Activated T-cell treated with anti-CD3 and anti-CD28 coated beads, Interleukin-2, amount 50 U/mL, for 4 hours (primary cell): ENCODE measurements around the gene LTBP4. TPM values are rescaled to one million over a fixed set of nuclear protein-coding genes. Genes with fewer than 3 reads are reported as not detected.
A peak's percentile ranks its signal among the peaks of the same experiment; 100 is the strongest.

ENCODE experiments used
- ATAC-seq, 2 donors: fragments of 200-7000 bp; cut with Tn5 transposase; one replicate each; pipeline ENCODE4 v1.10.0; 2021
- DNase-seq: peaks from one replicate; pipeline ENCODE4 v3.0.0-alpha.2; 2020
- H3K27me3 Mint-ChIP-seq: one replicate; pipeline ENCODE4 v1.8.0; 2021; ENCODE audit warnings: low read depth, mixed read lengths
- H3K36me3 Mint-ChIP-seq: one replicate; pipeline ENCODE4 v1.8.0; 2022; ENCODE audit warnings: mixed read lengths; ENCODE audit not compliant: insufficient read depth
- H3K4me1 Mint-ChIP-seq: one replicate; pipeline ENCODE4 v1.8.0; 2021; ENCODE audit warnings: low read depth, mixed read lengths
- H3K4me3 Mint-ChIP-seq: one replicate; pipeline ENCODE4 v1.8.0; 2021; ENCODE audit warnings: mild to moderate bottlenecking, moderate library complexity, mixed read lengths
- H3K9me3 Mint-ChIP-seq: one replicate; pipeline ENCODE4 v1.8.0; 2021; ENCODE audit warnings: mixed read lengths
- total RNA-seq, 3 donors: library from RNA; stranded (reverse); gene quantifications; one replicate each; pipeline ENCODE4 v1.2.1, GENCODE V29; 2021

Gene LTBP4
- total RNA-seq, 3 donors from 2014 or later, result 210 to 251 (median 213) TPM

DNA sequence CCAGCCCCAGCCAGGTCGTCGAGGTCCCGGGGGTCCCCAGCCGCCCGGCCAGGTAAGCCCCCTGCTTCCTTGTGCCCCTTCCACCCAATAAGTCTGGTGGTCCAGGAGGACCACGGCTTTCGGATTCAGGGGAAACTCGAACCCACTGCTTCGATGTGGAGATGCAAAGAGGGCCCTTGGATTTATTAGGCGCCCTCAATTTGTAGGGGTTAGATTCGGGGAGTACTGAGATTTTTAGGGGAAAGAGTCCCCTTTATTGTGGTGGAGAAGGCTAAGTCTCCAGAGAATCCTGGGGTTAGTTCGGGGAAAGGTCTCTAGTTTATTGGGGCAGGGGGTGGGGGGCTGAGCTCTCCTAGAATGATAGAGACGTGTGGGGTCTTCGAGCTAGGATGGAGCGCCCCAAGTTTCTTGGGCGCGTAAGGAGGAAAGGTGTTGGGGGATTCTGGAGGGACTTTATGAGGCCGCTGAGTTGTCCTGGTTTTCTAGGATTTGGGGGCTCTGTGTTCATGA, 3.8 kb upstream of the LTBP4 start:
- ATAC-seq (no peak), DNase-seq (no peak)
- Mint-ChIP-seq H3K4me1 (peaks cover 47% of the 10 kb centered on the region), H3K4me3 (peak overlapping the region; percentile 48), H3K9me3 (no peaks in the 10 kb centered on the region), H3K36me3 (no peaks in the 10 kb centered on the region), H3K27me3 (peaks cover 37% of the 10 kb centered on the region)

DNA sequence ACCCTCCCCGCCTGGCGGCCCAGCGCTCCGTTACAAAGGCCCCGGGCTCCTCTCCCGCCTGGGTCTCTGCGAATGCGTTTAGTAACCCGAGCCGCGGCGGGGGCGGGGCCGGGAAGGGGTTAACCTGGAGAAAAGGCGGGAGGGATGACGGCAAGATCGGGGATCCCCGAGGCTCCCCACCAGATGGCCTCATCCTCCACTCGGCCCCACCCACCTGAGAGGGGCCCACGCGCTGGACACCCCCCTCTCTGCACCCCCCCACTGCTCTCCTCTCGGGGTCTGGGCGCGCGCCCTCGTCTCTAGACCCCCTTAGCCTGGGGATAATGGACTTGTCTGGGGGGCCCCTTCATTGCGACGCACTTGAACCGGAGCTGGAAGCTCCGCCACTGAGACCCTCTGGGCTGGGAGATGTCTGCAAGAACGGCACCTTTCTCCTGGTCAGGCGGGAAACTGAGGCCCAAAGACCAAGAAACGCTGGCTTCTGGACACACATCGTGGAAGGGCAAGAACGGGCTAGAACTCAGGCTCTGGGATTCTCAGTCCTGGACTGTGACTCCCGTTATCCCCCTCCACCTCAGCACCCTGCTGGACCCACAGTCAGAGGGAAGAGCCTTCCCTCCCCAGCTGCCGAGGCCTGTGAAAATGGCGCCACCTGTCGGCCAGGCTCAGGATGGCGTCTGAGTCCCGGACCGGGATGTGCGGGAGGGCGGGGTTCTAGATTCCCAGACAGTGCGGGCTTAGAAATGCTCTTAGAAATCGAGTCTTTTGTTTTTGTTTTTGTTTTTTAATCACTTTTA, 2.9 kb upstream of the LTBP4 start:
- Mint-ChIP-seq H3K9me3 (no peaks in the 10 kb centered on the region), H3K4me3 (peak overlapping the region; percentile 21), H3K4me1 (peaks cover 56% of the 10 kb centered on the region), H3K27me3 (peaks cover 37% of the 10 kb centered on the region), H3K36me3 (no peaks in the 10 kb centered on the region)
- peak; percentile 65 to 68 for ATAC-seq
- peak; percentile 83 for DNase-seq

DNA sequence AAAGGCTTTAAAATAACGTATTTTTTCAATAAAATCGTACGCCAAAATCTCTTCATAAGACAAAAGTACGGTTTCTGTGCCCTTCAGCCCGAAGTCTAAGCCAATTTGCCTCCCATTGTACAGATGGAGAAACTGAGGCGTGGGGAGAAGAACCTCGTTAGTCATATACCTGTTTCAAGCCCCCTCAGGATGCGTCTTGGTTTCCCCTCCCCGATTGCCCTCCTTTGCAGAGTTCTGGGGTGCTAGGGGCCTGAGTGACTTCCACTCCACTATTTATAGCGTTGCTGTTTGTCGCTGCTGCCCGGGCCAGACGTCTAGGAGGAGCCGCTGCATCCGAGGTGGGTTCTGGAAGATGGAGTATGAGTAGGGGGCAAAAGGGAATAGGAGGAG, 2.3 kb upstream of the LTBP4 start:
- ATAC-seq (no peak), DNase-seq (no peak)
- Mint-ChIP-seq H3K27me3 (peaks cover 37% of the 10 kb centered on the region), H3K4me1 (peaks cover 60% of the 10 kb centered on the region), H3K36me3 (no peaks in the 10 kb centered on the region), H3K4me3 (no peak overlapping the region), H3K9me3 (no peaks in the 10 kb centered on the region)

DNA sequence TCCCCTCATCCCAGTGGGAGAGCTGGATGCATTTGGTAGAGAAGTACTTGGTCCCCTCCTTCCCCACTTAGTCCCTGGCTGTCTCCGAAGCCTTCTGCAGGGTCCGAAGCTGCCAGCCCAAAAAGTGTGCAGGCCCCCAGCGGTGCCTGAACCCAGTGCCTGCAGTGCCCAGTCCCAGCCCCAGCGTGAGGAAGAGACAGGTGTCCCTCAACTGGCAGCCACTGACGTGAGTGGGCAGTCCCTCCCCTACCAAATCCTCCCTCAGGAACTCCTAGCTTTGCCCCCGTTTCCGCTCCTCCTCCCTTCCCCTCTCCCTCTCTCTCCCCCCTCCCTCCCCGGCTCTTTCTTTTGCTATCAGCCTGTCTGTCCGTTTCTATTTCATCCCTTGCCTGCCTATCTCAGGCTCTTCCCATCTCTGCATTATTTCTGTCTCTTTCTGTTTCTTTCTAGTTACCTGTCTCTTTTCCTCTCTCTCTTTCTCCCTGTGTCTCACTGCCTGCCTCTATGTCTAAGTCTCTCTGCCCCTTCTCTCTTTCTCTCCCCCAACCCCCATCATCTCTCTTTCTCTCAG, 1.8 kb upstream of the LTBP4 start:
- no peak for DNase-seq
- Mint-ChIP-seq H3K4me1 (peaks cover 60% of the 10 kb centered on the region), H3K36me3 (no peaks in the 10 kb centered on the region), H3K27me3 (peaks cover 37% of the 10 kb centered on the region), H3K9me3 (no peaks in the 10 kb centered on the region), H3K4me3 (peak overlapping the region; percentile 5)
- no peak for ATAC-seq

DNA sequence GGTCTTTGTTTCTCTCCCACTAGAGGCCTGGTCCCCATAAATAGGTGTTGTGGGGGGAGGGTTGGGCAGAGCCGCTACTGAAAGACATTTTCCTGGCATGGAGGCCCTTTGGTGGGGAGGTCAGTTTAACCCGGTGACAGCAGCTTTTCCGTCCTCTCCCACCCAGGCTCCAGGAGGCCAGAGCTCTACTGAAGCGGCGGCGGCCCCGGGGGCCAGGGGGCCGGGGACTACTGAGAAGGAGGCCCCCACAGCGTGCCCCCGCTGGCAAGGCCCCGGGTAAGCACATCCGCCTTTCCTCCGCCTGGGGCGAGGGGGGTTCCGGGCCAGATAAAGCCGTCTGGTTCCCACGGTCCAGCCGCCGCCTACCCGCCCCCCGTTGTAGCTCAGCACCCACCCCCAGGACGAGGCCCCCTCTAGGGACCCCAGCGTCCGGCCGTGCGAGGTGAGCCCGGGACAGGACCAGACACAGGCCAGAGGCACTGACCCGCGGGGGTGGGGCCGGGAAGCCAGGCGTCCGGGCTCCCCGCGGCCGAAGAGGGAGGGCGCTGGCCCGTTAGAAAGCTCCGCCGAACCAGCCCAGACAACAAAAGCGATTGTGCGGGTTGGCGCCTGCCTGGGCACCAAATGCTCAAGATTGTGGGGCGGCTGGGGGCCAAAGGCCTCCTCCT, 1.1 kb upstream of the LTBP4 start:
- DNase-seq, result no peak
- Mint-ChIP-seq H3K9me3 (no peaks in the 10 kb centered on the region), H3K4me3 (peak overlapping the region; percentile 54), H3K36me3 (no peaks in the 10 kb centered on the region), H3K4me1 (peaks cover 60% of the 10 kb centered on the region), H3K27me3 (peaks cover 37% of the 10 kb centered on the region)
- ATAC-seq, result no peak

DNA sequence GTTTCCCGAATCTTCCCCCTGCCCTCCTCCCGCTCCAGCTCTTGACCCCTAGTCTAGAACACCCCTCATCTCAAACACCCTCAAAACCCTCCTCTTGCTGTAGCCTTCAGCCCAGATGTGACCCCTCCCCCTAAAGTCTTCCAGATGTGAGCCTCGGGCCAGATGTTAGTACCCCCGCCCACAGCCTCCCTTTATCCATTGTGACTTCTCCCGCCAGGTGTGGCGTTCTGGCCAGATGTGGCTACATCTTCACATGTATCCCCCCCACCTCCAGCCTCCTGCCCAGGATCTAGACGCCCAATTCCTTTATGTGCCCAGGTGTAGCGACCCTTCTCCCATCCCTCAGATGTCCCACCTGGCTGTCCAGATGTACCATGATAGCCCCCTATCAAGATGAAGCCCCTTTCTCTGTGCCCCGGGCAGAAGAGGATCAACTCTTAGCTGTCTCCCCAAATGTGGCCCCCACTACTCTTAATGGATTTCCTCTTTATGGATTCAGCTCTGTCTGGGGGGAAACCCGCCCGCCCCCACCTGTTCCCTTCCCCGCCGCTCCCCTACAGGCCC, 517 bp upstream of the LTBP4 start:
- ATAC-seq (no peak), DNase-seq (no peak)
- no peaks in the 10 kb centered on the region for H3K36me3 Mint-ChIP-seq
- peak overlapping the region; percentile 54 for H3K4me3 Mint-ChIP-seq
- peaks cover 37% of the 10 kb centered on the region for H3K27me3 Mint-ChIP-seq
- no peaks in the 10 kb centered on the region for H3K9me3 Mint-ChIP-seq
- H3K4me1 Mint-ChIP-seq, result peaks cover 64% of the 10 kb centered on the region

DNA sequence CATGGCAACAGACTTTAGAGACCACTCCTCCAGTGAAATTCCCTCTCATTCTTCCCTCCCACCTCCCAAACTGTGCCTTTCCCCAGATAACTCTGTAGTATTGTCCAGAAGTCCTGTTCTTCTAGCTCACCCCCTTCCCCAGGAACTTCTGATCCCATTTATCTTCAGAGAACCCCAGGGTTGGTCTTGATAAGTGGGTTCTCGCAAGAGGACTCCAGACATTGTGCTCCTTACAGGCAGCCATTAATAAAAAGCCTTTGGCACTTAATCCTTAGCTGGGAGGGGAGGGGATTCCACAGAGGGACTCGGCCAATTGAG, 1.9 kb downstream of the LTBP4 start:
- Mint-ChIP-seq H3K27me3 (peaks cover 25% of the 10 kb centered on the region), H3K4me1 (peaks cover 74% of the 10 kb centered on the region), H3K36me3 (no peaks in the 10 kb centered on the region), H3K4me3 (no peak overlapping the region), H3K9me3 (no peaks in the 10 kb centered on the region)
- ATAC-seq (no peak), DNase-seq (no peak)

DNA sequence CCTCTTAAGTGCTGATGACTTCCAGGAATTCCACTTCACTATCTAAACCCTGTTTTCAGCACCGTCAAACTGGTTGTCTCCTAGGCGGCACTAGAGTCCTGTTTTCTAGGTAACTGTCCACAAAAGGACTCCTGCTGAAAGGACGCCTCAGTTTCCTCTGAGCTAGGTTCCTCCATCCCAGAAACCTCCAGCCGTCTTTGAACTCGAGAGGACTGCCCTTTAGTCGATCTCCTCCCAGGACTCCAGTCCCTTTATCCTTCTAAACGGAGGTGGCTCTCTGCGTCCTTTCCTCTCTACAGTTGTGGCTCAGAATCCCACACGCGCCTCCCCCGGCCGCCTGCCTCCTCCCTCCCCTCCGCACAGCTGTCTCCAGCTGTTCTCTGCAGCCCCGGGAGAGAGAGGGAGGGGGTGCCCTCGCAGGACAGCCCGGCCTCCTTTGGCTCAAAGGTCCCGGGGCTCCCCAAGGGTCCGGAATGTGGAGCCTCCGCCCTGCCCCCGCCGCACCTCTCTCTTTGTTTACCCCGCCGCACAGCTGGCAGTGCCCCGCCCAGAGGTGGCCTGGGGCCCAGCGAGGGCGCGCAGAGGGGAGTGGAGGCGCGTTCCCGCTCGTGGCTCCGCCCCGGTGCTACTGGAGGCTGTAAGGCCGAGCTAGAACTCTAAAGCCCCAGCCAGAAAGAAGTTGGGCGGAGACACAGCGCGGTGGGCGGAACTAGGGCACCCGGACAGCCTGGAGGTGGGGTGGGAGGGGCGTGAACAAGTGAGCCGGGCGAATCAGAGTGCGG, 2.4 kb downstream of the LTBP4 start:
- DNase-seq (peak; percentile 95), ATAC-seq (peak; percentile 74 to 75)
- H3K27me3 Mint-ChIP-seq, result peaks cover 21% of the 10 kb centered on the region
- no peaks in the 10 kb centered on the region for H3K9me3 Mint-ChIP-seq
- peaks cover 71% of the 10 kb centered on the region for H3K4me1 Mint-ChIP-seq
- peak overlapping the region; percentile 81 for H3K4me3 Mint-ChIP-seq
- no peaks in the 10 kb centered on the region for H3K36me3 Mint-ChIP-seq

DNA sequence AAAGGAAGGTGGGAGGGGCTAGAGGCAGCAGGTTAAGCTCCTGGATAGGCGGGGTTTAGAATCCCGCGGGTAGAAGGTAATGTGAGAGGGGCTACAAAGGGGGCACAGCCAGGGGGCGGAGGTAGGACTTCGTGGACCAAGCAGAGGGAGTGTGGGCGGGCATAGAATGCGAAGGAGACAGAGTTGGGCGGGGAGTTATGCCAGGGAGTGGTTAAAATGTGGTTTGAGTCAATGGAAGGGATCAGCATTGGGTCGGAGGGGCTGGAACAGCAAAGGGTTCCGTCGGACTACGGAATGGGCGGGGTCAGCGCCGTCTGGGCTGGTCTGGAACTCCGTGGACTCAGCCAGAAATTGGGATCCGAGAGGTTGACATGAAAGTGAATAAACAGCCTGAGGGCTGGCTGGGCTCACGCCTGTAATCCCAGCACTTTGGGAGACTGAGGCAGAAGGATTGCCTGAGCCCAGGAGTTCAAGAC, 3.0 kb downstream of the LTBP4 start:
- Mint-ChIP-seq H3K4me1 (peaks cover 70% of the 10 kb centered on the region), H3K27me3 (peaks cover 17% of the 10 kb centered on the region), H3K4me3 (peak overlapping the region; percentile 81), H3K9me3 (no peaks in the 10 kb centered on the region), H3K36me3 (no peaks in the 10 kb centered on the region)
- ATAC-seq (no peak), DNase-seq (no peak)

DNA sequence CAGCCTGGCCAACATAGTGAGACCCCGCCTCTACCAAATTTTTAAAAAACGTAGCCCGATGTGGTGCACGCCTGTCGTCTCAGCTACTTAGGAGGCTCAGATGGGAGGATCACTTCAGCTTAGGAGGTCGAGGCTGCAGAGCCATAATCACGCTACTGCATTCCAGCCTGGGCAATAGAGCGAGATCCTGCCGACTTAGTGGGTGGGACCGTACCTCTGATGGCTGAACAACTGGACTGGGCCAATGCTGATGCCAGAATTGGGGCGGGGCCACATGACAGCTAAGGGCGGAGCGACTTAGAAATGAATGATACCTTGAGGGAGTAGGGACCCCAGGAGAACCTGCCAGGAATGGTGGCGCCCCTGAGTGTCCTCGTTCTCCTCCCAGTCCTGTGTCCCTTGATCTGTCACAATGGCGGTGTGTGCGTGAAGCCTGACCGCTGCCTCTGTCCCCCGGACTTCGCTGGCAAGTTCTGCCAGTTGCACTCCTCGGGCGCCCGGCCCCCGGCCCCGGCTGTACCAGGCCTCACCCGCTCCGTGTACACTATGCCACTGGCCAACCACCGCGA, 3.6 kb downstream of the LTBP4 start:
- Mint-ChIP-seq H3K4me3 (peak overlapping the region; percentile 81), H3K36me3 (no peaks in the 10 kb centered on the region), H3K9me3 (no peaks in the 10 kb centered on the region), H3K4me1 (peaks cover 68% of the 10 kb centered on the region), H3K27me3 (peaks cover 11% of the 10 kb centered on the region)
- DNase-seq (no peak), ATAC-seq (no peak)

DNA sequence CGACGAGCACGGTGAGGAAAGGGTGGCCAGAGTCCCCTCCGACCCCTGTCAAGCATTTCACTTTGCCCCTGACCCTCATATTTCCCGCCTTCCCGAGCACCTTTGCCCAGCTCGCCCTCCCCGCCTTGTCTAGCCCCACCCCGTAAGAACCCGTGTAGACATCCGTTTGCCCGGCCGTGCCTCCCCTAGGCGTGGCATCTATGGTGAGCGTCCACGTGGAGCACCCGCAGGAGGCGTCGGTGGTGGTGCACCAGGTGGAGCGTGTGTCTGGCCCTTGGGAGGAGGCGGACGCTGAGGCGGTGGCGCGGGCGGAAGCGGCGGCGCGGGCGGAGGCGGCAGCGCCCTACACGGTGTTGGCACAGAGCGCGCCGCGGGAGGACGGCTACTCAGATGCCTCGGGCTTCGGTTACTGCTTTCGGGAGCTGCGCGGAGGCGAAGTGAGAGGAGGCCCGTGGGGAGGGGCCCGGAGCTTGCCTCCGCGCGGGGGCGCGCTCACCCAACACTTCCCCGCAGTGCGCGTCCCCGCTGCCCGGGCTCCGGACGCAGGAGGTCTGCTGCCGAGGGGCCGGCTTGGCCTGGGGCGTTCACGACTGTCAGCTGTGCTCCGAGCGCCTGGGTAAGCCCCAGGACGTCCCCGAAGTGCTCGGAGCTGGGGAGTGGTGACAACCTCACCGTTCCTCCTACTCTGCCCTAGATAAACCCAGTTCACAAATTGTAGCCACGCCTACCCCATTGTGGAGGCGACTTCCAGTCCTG, 4.2 kb downstream of the LTBP4 start:
- no peaks in the 10 kb centered on the region for H3K9me3 Mint-ChIP-seq
- H3K4me3 Mint-ChIP-seq, result peak overlapping the region; percentile 81
- peak; percentile 76 for DNase-seq
- H3K36me3 Mint-ChIP-seq, result no peaks in the 10 kb centered on the region
- ATAC-seq, result peak; percentile 45
- H3K27me3 Mint-ChIP-seq, result peaks cover 9% of the 10 kb centered on the region
- H3K4me1 Mint-ChIP-seq, result peaks cover 71% of the 10 kb centered on the region

DNA sequence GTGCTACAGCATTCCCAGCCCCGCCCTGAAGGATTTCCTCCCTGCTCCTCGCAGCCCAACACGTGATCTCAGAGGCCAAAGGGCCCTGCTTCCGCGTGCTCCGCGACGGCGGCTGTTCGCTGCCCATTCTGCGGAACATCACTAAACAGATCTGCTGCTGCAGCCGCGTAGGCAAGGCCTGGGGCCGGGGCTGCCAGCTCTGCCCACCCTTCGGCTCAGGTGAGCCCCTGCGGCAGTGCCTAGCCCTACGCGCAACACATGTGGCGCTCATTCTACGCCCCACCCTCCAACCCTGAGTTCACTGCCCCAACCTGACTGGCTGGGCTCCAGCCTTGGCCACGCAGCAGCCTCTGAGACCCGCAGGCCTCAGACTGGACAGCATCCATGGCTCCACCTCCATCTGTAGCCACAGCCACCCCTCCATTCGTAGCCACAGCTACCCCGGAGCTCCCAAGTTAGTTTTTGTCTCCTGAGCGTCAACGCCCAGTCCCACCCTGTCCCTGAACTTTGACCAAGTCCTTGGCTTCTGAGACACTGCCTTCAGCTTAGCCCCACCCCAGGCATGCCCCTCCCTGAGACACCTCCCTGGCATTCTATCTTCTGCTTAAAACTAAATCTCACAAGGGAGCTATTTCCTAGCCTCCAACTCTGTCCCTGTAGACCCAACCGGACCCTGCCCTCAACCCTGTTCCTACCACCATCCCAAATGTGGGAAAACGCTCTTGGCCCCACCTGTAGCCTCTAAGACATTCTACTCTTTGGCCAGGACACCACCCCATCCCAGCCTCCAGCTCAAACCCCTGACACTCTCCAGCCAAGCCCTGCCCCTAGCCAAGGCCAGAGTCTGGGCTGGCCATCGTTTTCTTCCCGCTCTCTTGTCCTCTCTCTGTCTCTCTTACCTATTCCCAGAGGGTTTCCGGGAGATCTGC, 6.4 kb downstream of the LTBP4 start:
- H3K4me3 Mint-ChIP-seq, result no peak overlapping the region
- H3K4me1 Mint-ChIP-seq, result peaks cover 77% of the 10 kb centered on the region
- no peak for ATAC-seq
- no peaks in the 10 kb centered on the region for H3K27me3 Mint-ChIP-seq
- H3K9me3 Mint-ChIP-seq, result no peaks in the 10 kb centered on the region
- H3K36me3 Mint-ChIP-seq, result no peaks in the 10 kb centered on the region
- no peak for DNase-seq
